GM12878 (cell line): ENCODE data around the gene LYPD4. TPM values are rescaled to one million over a fixed set of nuclear protein-coding genes. Genes with fewer than 3 reads are reported as not detected.

Experiments
- ATAC-seq: fragments of 200-7000 bp; cut with Tn5 transposase; 3 replicates; pipeline ENCODE4 v1.9.1; 2020; ENCODE audit warnings: mild to moderate bottlenecking, moderate library complexity
- BruUV-seq: library from RNA; stranded (reverse); fragments of 400-500 nt; replicated peaks from 2 replicates; lab custom pipeline; 2021; lab: Mats Ljungman, UMichigan
- CTCF ChIA-PET: fragments of 300-600 bp; sonication (Branson Sonifier 250); formaldehyde crosslinking; extraction: SDS; loops from one replicate; lab custom pipeline; 2021; ENCODE audit warnings: inconsistent platforms; lab: Yijun Ruan, JAX
- POLR2A ChIA-PET: fragments of 350-600 bp; formaldehyde crosslinking; extraction: SDS; loops from one replicate; lab custom pipeline; 2021; ENCODE audit warnings: inconsistent platforms; lab: Charles Lee
- RAD21 ChIA-PET: fragments of 300-600 bp; sonication (Branson Sonifier 250); formaldehyde crosslinking; loops from one replicate; lab custom pipeline; 2023; ENCODE audit warnings: antibody characterized with exemption; ENCODE audit not compliant: unreplicated experiment; lab: Charles Lee
- SMC1A ChIA-PET: fragments of 300-600 bp; sonication (Branson Sonifier 250); formaldehyde crosslinking; loops from one replicate; lab custom pipeline; 2023; ENCODE audit not compliant: unreplicated experiment, uncharacterized antibody; lab: Charles Lee
- DNase-seq: peaks from one replicate; pipeline ENCODE4 v3.0.0-alpha.2; 2011; ENCODE audit warnings: low read depth, low spot score
- FAIRE-seq: peaks from 3 replicates; lab custom pipeline; 2011; peaks lifted over from hg19 to GRCh38; lab: Jason Lieb, UNC
- H2AFZ ChIP-seq: 2 replicates; pipeline ENCODE4 v1.6.0; 2011; ENCODE audit warnings: low read depth, low read length, control low read depth; ENCODE audit not compliant: control insufficient read depth
- H3K27ac ChIP-seq: 2 replicates; pipeline ENCODE4 v1.5.1; 2011; ENCODE audit warnings: control low read depth; ENCODE audit not compliant: control insufficient read depth, insufficient read depth
- H3K27me3 ChIP-seq, 2 experiments: replicated peaks in 1 of 2; 2 replicates each; pipeline versions ENCODE4 v1.6.0 to v1.6.1; 2011; ENCODE audit warnings: low read length in 1 of 2; ENCODE audit not compliant: control insufficient read depth in 2 of 2, insufficient read depth in 2 of 2
- H3K36me3 ChIP-seq, 2 experiments: 2 replicates each; pipeline ENCODE4 v1.5.1; 2011; ENCODE audit warnings: low read length in 1 of 2; ENCODE audit not compliant: control insufficient read depth in 2 of 2, insufficient read depth in 2 of 2
- H3K4me1 ChIP-seq: 2 replicates; pipeline ENCODE4 v1.6.1; 2011; ENCODE audit warnings: mild to moderate bottlenecking, low read length, moderate library complexity, mixed read lengths; ENCODE audit not compliant: control insufficient read depth, insufficient read depth
- H3K4me2 ChIP-seq: 2 replicates; pipeline ENCODE4 v1.6.0; 2011; ENCODE audit warnings: control low read depth; ENCODE audit not compliant: control insufficient read depth, insufficient read depth
- H3K4me3 ChIP-seq: fragments of 200-600 bp; sonication (generic); 2 replicates; pipeline ENCODE4 v1.5.1; 2016
- H3K79me2 ChIP-seq: 2 replicates; pipeline ENCODE4 v1.6.0; 2011; ENCODE audit warnings: low read length; ENCODE audit not compliant: control insufficient read depth, insufficient read depth
- H3K9ac ChIP-seq: 2 replicates; pipeline ENCODE4 v1.8.0; 2011; ENCODE audit warnings: low read length, control low read depth, mixed read lengths; ENCODE audit not compliant: control insufficient read depth, insufficient read depth
- H3K9me3 ChIP-seq: replicated peaks from 3 replicates; pipeline ENCODE4 v1.5.1; 2011; ENCODE audit warnings: mild to moderate bottlenecking, low read length; ENCODE audit not compliant: control insufficient read depth, insufficient read depth
- H4K20me1 ChIP-seq: 2 replicates; pipeline ENCODE4 v1.6.0; 2011; ENCODE audit not compliant: control insufficient read depth, insufficient read depth
- BACH1 ChIP-seq: fragments of 450-650 bp; IDR thresholded peaks from 2 replicates; pipeline ENCODE4 v1.6.1; 2017; ENCODE audit warnings: mild to moderate bottlenecking, borderline replicate concordance
- CBX5 ChIP-seq: sonication (generic); IDR thresholded peaks from 2 replicates; pipeline ENCODE4 v1.6.1; 2016; ENCODE audit warnings: low read depth, moderate library complexity, mild to moderate bottlenecking, inconsistent platforms
- CHD4 ChIP-seq: fragments of 200-600 bp; sonication (generic); IDR thresholded peaks from 2 replicates; pipeline ENCODE4 v1.6.1; 2016; ENCODE audit warnings: mild to moderate bottlenecking
- HDGF ChIP-seq: fragments of 450-650 bp; IDR thresholded peaks from 2 replicates; pipeline ENCODE4 v1.6.1; 2016; ENCODE audit warnings: antibody characterized with exemption
- KAT2A ChIP-seq: conservative IDR thresholded peaks from 2 replicates; pipeline ENCODE4 v1.6.1; 2011; ENCODE audit warnings: low read depth, low read length; ENCODE audit not compliant: control insufficient read depth
- MTA3 ChIP-seq: IDR thresholded peaks from 2 replicates; pipeline ENCODE4 v1.6.1; 2012; ENCODE audit warnings: low read length, inconsistent platforms, borderline replicate concordance
- PML ChIP-seq: IDR thresholded peaks from 2 replicates; pipeline ENCODE4 v1.6.1; 2012; ENCODE audit warnings: low read length, inconsistent platforms
- RELA ChIP-seq: fragments of 450-650 bp; IDR thresholded peaks from 2 replicates; pipeline ENCODE4 v1.8.0; 2014; ENCODE audit warnings: borderline replicate concordance; ENCODE audit not compliant: partially characterized antibody
- SREBF2 ChIP-seq: IDR thresholded peaks from 2 replicates; pipeline ENCODE4 v1.6.1; 2012; ENCODE audit warnings: mild to moderate bottlenecking, low read length
- STAT1 ChIP-seq: fragments of 450-650 bp; conservative IDR thresholded peaks from 2 replicates; pipeline ENCODE4 v1.6.1; 2014; ENCODE audit warnings: antibody characterized with exemption, mild to moderate bottlenecking
- TAF1 ChIP-seq: IDR thresholded peaks from 2 replicates; pipeline ENCODE4 v1.6.1; 2011; ENCODE audit warnings: mild to moderate bottlenecking, low read depth, low read length, borderline replicate concordance
- YBX1 ChIP-seq: fragments of 450-650 bp; IDR thresholded peaks from 2 replicates; pipeline ENCODE4 v1.6.1; 2016; ENCODE audit warnings: antibody characterized with exemption
- ZNF24 ChIP-seq: fragments of 450-650 bp; IDR thresholded peaks from 2 replicates; pipeline ENCODE4 v1.6.1; 2017; ENCODE audit warnings: antibody characterized with exemption, mild to moderate bottlenecking
- ZZZ3 ChIP-seq: IDR thresholded peaks from 2 replicates; pipeline ENCODE4 v1.6.1; 2011; ENCODE audit warnings: low read depth; ENCODE audit not compliant: control insufficient read depth, insufficient read length
- WGBS: methylation state at CpG from one replicate; pipeline ENCODE4 v1.1.6; 2016; ENCODE audit warnings: low lambda C conversion rate; ENCODE audit not compliant: insufficient replicate concordance, insufficient coverage; ENCODE audit errors: missing lambda C conversion rate; 5-methylcytosine and 5-hydroxymethylcytosine counted together
- in situ Hi-C: fragments of 300-500 bp; cut with MboI; formaldehyde crosslinking; loops from 9 replicates; pipeline ENCODE4 v1.14.3; 2018; ENCODE audit warnings: mixed read lengths
- intact Hi-C: fragments of 100-400 bp; cut with micrococcal nuclease; formaldehyde crosslinking; loops from one replicate; pipeline ENCODE4 v1.14.2; 2022; ENCODE audit not compliant: unreplicated experiment
- polyA plus RNA-seq, 11 experiments: library from polyadenylated mRNA; depleted of rRNA in 4 of 11; unstranded in 6 of 11; stranded (reverse) in 5 of 11; fragments of >200 nt; fragmentation: Nextera tagmentation in 4 of 11; fragmentation: Illumina TruSeq in 1 of 11; extraction: Ambion mirVana in 4 of 11; extraction: Trizol in 1 of 11; gene quantifications; 1 replicate in 1 of 11; 2 replicates in 10 of 11; pipeline versions ENCODE4 v1.2.1 to v1.2.3, GENCODE V29; 2011 to 2016; ENCODE audit warnings: inconsistent platforms in 2 of 11, missing spikeins in 2 of 11, low read depth in 1 of 11
- total RNA-seq, 4 experiments: library from RNA; depleted of rRNA in 3 of 4; stranded (reverse); fragments of >200 nt in 3 of 4; fragmentation: Illumina TruSeq in 1 of 4; extraction: Trizol in 1 of 4; gene quantifications; 2 replicates each; pipeline versions ENCODE4 v1.2.1 to v1.2.3, GENCODE V29; 2013 to 2021
- TF ChIP-seq, protein P1 (sequence below): fragments of 150-350 bp; IDR thresholded peaks from 2 replicates; pipeline ENCODE4 v1.6.1; 2016; ENCODE audit warnings: low read depth, low read length
- TF ChIP-seq, protein P2 (sequence below): fragments of 450-650 bp; IDR thresholded peaks from 2 replicates; pipeline ENCODE4 v1.6.1; 2017; ENCODE audit warnings: low read depth, mild to moderate bottlenecking, moderate library complexity
- TF ChIP-seq, protein P3 (sequence below): IDR thresholded peaks from 2 replicates; pipeline ENCODE4 v1.6.1; 2011; ENCODE audit warnings: borderline replicate concordance, low read depth, mild to moderate bottlenecking, moderate library complexity, mixed read lengths, low read length; ENCODE audit not compliant: insufficient read depth; ENCODE audit errors: extremely low read length
- TF ChIP-seq, protein P4 (sequence below): fragments of 450-650 bp; IDR thresholded peaks from 2 replicates; pipeline ENCODE4 v1.6.1; 2018; ENCODE audit warnings: borderline replicate concordance, mild to moderate bottlenecking; ENCODE audit not compliant: partially characterized antibody

Gene LYPD4
- total and polyA plus RNA-seq, 10 of the 15 experiments (the other 5 are each of a cell fraction or from before 2014, with no cell fraction given): not detected

DNA sequence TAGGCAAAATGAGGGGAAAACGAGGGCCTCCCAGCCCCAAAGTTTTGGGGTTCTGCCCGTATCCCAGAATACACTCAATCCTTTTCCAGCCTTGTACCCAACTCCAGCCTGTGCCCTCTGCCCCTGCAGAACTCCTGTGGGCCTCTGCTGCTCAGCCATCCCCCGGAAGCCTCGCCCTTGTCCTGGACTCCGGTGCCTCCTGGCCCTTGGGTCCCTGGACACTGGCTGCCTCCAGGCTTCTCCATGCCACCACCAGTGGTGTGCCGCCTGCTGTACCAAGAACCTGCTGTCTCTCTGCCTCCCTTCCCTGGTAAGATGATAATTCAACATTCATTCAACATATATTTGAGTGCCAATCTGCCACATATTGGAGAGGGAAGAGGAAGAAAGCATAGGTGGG is 4.2 kb upstream of the LYPD4 start:
- no peak overlapping the region for H2AFZ ChIP-seq
- SMC1A ChIA-PET: no interaction called here
- no TSS peak for BruUV-seq
- in situ Hi-C loops: no loop called here
- no peak overlapping the region for H3K9ac ChIP-seq
- no peaks in the 10 kb centered on the region for H3K36me3 ChIP-seq
- no peak for ATAC-seq
- H3K27me3 ChIP-seq: peaks cover 1 to 8% of the 10 kb centered on the region in 2 experiments; a peak in 3 of 4 replicates
- TF ChIP-seq PML (no peak), CHD4 (no peak), CBX5 (no peak), HDGF (no peak), TAF1 (no peak), STAT1 (no peak), BACH1 (no peak), KAT2A (no peak), MTA3 (no peak), SREBF2 (no peak), RELA (no peak), ZNF24 (no peak), ZZZ3 (no peak), YBX1 (no peak)
- TF ChIP-seq, protein P1, sequence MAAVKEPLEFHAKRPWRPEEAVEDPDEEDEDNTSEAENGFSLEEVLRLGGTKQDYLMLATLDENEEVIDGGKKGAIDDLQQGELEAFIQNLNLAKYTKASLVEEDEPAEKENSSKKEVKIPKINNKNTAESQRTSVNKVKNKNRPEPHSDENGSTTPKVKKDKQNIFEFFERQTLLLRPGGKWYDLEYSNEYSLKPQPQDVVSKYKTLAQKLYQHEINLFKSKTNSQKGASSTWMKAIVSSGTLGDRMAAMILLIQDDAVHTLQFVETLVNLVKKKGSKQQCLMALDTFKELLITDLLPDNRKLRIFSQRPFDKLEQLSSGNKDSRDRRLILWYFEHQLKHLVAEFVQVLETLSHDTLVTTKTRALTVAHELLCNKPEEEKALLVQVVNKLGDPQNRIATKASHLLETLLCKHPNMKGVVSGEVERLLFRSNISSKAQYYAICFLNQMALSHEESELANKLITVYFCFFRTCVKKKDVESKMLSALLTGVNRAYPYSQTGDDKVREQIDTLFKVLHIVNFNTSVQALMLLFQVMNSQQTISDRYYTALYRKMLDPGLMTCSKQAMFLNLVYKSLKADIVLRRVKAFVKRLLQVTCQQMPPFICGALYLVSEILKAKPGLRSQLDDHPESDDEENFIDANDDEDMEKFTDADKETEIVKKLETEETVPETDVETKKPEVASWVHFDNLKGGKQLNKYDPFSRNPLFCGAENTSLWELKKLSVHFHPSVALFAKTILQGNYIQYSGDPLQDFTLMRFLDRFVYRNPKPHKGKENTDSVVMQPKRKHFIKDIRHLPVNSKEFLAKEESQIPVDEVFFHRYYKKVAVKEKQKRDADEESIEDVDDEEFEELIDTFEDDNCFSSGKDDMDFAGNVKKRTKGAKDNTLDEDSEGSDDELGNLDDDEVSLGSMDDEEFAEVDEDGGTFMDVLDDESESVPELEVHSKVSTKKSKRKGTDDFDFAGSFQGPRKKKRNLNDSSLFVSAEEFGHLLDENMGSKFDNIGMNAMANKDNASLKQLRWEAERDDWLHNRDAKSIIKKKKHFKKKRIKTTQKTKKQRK: no peak
- TF ChIP-seq, protein P2, sequence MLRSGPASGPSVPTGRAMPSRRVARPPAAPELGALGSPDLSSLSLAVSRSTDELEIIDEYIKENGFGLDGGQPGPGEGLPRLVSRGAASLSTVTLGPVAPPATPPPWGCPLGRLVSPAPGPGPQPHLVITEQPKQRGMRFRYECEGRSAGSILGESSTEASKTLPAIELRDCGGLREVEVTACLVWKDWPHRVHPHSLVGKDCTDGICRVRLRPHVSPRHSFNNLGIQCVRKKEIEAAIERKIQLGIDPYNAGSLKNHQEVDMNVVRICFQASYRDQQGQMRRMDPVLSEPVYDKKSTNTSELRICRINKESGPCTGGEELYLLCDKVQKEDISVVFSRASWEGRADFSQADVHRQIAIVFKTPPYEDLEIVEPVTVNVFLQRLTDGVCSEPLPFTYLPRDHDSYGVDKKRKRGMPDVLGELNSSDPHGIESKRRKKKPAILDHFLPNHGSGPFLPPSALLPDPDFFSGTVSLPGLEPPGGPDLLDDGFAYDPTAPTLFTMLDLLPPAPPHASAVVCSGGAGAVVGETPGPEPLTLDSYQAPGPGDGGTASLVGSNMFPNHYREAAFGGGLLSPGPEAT: no peak
- TF ChIP-seq, protein P3, sequence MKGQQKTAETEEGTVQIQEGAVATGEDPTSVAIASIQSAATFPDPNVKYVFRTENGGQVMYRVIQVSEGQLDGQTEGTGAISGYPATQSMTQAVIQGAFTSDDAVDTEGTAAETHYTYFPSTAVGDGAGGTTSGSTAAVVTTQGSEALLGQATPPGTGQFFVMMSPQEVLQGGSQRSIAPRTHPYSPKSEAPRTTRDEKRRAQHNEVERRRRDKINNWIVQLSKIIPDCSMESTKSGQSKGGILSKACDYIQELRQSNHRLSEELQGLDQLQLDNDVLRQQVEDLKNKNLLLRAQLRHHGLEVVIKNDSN: no peak
- TF ChIP-seq, protein P4, sequence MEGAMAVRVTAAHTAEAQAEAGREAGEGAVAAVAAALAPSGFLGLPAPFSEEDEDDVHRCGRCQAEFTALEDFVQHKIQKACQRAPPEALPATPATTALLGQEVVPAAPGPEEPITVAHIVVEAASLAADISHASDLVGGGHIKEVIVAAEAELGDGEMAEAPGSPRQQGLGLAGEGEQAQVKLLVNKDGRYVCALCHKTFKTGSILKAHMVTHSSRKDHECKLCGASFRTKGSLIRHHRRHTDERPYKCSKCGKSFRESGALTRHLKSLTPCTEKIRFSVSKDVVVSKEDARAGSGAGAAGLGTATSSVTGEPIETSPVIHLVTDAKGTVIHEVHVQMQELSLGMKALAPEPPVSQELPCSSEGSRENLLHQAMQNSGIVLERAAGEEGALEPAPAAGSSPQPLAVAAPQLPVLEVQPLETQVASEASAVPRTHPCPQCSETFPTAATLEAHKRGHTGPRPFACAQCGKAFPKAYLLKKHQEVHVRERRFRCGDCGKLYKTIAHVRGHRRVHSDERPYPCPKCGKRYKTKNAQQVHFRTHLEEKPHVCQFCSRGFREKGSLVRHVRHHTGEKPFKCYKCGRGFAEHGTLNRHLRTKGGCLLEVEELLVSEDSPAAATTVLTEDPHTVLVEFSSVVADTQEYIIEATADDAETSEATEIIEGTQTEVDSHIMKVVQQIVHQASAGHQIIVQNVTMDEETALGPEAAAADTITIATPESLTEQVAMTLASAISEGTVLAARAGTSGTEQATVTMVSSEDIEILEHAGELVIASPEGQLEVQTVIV: no peak
- TF ChIP-seq, all 136 proteins: peak for 0
- CTCF ChIA-PET: interaction anchor here (0.9 to 1.6 kb wide), 3 partner anchors 10 to 54 kb away, joined by 3 to 5 read pairs (median 4); no protein-coding TSS in a partner anchor
- Histone ChIP-seq H3K9me3 (no peaks in the 10 kb centered on the region), H3K27ac (no peak overlapping the region), H4K20me1 (no peaks in the 10 kb centered on the region), H3K4me3 (no peak overlapping the region), H3K79me2 (no peaks in the 10 kb centered on the region), H3K4me2 (no peak overlapping the region), H3K4me1 (no peaks in the 10 kb centered on the region)
- intact Hi-C loops: no loop called here
- POLR2A ChIA-PET: no interaction called here
- no peak for DNase-seq
- 12% methylated on average over 6 of the region's 6 CpGs for WGBS
- no peak for FAIRE-seq
- RAD21 ChIA-PET: no interaction called here
